Measurements from ENCODE around the gene PRAC1.

- TF ChIP-seq POLR2A (IDR thresholded peaks at IDR 0.05), result no peak
- no peak for TF ChIP-seq CTCF (IDR thresholded peaks at IDR 0.05)
Measured at GRCh38 chr17:48752399-48753288, 30.3 kb upstream of the PRAC1 start.

Data from vagina (tissue), 2 donors.